ENCODE data around the gene CCDC57.

CCDC57 gene

GRCh38 chr17:82105882-82106687 is 106.6 kb downstream of the CCDC57 start:
- DNase-seq (ENCODE audit: low read depth, low spot score) = no peak

- no peak for DNase-seq (ENCODE audit: low read depth, low spot score)
Observed at GRCh38 chr17:82105417-82105881, 107.2 kb downstream of the CCDC57 start.

GRCh38 chr17:82104797-82105416 is 107.7 kb downstream of the CCDC57 start:
- no peak for DNase-seq (ENCODE audit: low read depth, low spot score)

GRCh38 chr17:82103553-82104451 is 108.8 kb downstream of the CCDC57 start:
- DNase-seq (ENCODE audit: low read depth, low spot score) = no peak

GRCh38 chr17:82101767-82102679 is 110.6 kb downstream of the CCDC57 start:
- DNase-seq (ENCODE audit: low read depth, low spot score) = no peak

- DNase-seq (ENCODE audit: low read depth, low spot score) = no peak
Observed at GRCh38 chr17:82101301-82101715, 111.3 kb downstream of the CCDC57 start.

- no peak for DNase-seq (ENCODE audit: low read depth, low spot score)
Observed at GRCh38 chr17:82100502-82101298, 111.9 kb downstream of the CCDC57 start.

- no peak for DNase-seq (ENCODE audit: low read depth, low spot score)
Observed at GRCh38 chr17:82098939-82099763, 113.5 kb downstream of the CCDC57 start.

GRCh38 chr17:82098169-82098938 is 114.3 kb downstream of the CCDC57 start, which contains the start of gene FASN:
Gene FASN (minus strand): TSS chr17:82098236. CDS start chr17:82096445, 1,791 bp downstream.
- DNase-seq (ENCODE audit: low read depth, low spot score) = peak; percentile 86

- DNase-seq (ENCODE audit: low read depth, low spot score) = no peak
Observed at GRCh38 chr17:82097919-82098168, 114.8 kb downstream of the CCDC57 start.

- no peak for DNase-seq (ENCODE audit: low read depth, low spot score)
Observed at GRCh38 chr17:82097184-82097918, 115.3 kb downstream of the CCDC57 start.

GRCh38 chr17:82096709-82097183 is 115.9 kb downstream of the CCDC57 start:
- DNase-seq (ENCODE audit: low read depth, low spot score) = no peak

GRCh38 chr17:82095777-82096708 is 116.6 kb downstream of the CCDC57 start:
- no peak for DNase-seq (ENCODE audit: low read depth, low spot score)

- no peak for DNase-seq (ENCODE audit: low read depth, low spot score)
Observed at GRCh38 chr17:82094931-82095776, 117.5 kb downstream of the CCDC57 start.

GRCh38 chr17:82092995-82093751 is 119.5 kb downstream of the CCDC57 start:
- DNase-seq (ENCODE audit: low read depth, low spot score) = no peak

Measured in activated naive CD8-positive, alpha-beta T cell treated with anti-CD3 and anti-CD28 coated beads, Interleukin-2, amount 50 U/mL, for 16 hours (primary cell).